Endothelial cell of umbilical vein (primary cell): ENCODE measurements around the gene ANKS1B. TPM values are rescaled to one million over a fixed set of nuclear protein-coding genes. Genes with fewer than 3 reads are reported as not detected.

Source experiments
- BruUV-seq: library from RNA; stranded (reverse); fragments of 400-500 nt; replicated peaks from 2 replicates; lab custom pipeline; 2021; lab: Mats Ljungman, UMichigan
- CTCF ChIA-PET: fragments of 300-600, 350-600 bp; sonication (Branson Sonifier 250); formaldehyde crosslinking; loops from one replicate; lab custom pipeline; 2021; ENCODE audit warnings: antibody characterized with exemption, inconsistent platforms; lab: Charles Lee
- POLR2A ChIA-PET: fragments of 300-600, 350-600 bp; sonication (Branson Sonifier 250); formaldehyde crosslinking; loops from one replicate; lab custom pipeline; 2021; ENCODE audit warnings: antibody characterized with exemption, inconsistent platforms; lab: Charles Lee
- DNase-seq: peaks from one replicate; pipeline ENCODE4 v3.0.0-alpha.2; 2011; ENCODE audit warnings: low read depth, low spot score
- FAIRE-seq: peaks from 2 replicates; lab custom pipeline; 2011; peaks lifted over from hg19 to GRCh38; lab: Jason Lieb, UNC
- H2AFZ ChIP-seq: 2 replicates; pipeline ENCODE4 v1.6.0; 2012; ENCODE audit warnings: low read depth, low read length, control low read depth, inconsistent platforms
- H3K27ac ChIP-seq: 2 replicates; pipeline ENCODE4 v1.5.1; 2011; ENCODE audit warnings: low read depth, mild to moderate bottlenecking, control low read depth, low read length, moderate library complexity; ENCODE audit not compliant: insufficient read depth
- H3K27me3 ChIP-seq, 2 experiments: 2 replicates each; pipeline versions ENCODE4 v1.6.0 to v1.6.1; 2011; ENCODE audit warnings: low read length in 2 of 2, mixed read lengths in 1 of 2; ENCODE audit not compliant: control insufficient read depth in 2 of 2, insufficient read depth in 2 of 2
- H3K36me3 ChIP-seq, 2 experiments: 2 replicates in 1 of 2; 3 replicates in 1 of 2; pipeline ENCODE4 v1.5.1; 2011; ENCODE audit warnings: low read length in 2 of 2, mild to moderate bottlenecking in 1 of 2, moderate library complexity in 1 of 2; ENCODE audit not compliant: control insufficient read depth in 2 of 2, insufficient read depth in 2 of 2; ENCODE audit errors: extremely low read depth in 1 of 2
- H3K4me1 ChIP-seq: 3 replicates; pipeline ENCODE4 v1.5.1; 2011; ENCODE audit warnings: mild to moderate bottlenecking, low read length; ENCODE audit not compliant: control insufficient read depth, insufficient read depth; ENCODE audit errors: extremely low read depth
- H3K4me2 ChIP-seq: 2 replicates; pipeline ENCODE4 v1.6.1; 2011; ENCODE audit warnings: low read length, control low read depth, mixed read lengths; ENCODE audit not compliant: insufficient read depth
- H3K4me3 ChIP-seq, 3 experiments: fragments of 200-600 bp in 1 of 3; sonication (generic), shearing (Covaris generic) in 1 of 3; replicated peaks in 1 of 3; 2 replicates each; pipeline ENCODE4 v1.5.1; 2011 to 2016; ENCODE audit warnings: control low read depth in 3 of 3, low read length in 3 of 3, mild to moderate bottlenecking in 2 of 3, inconsistent platforms in 1 of 3, low read depth in 1 of 3, moderate library complexity in 1 of 3; ENCODE audit not compliant: insufficient read depth in 1 of 3
- H3K79me2 ChIP-seq: 2 replicates; pipeline ENCODE4 v1.6.0; 2012; ENCODE audit warnings: low read length, inconsistent platforms; ENCODE audit not compliant: control insufficient read depth, insufficient read depth
- H3K9ac ChIP-seq: replicated peaks from 2 replicates; pipeline ENCODE3; 2011; ENCODE audit warnings: low read length, control low read depth; ENCODE audit not compliant: insufficient read depth; ENCODE audit errors: extremely low read depth
- H3K9me1 ChIP-seq: replicated peaks from 3 replicates; pipeline ENCODE4 v1.6.0; 2011; ENCODE audit warnings: mild to moderate bottlenecking, low read length; ENCODE audit not compliant: control insufficient read depth, insufficient read depth; ENCODE audit errors: extremely low read depth
- H3K9me3 ChIP-seq: replicated peaks from 2 replicates; pipeline ENCODE4 v1.5.1; 2012; ENCODE audit warnings: low read length, inconsistent platforms; ENCODE audit not compliant: control insufficient read depth, insufficient read depth
- H4K20me1 ChIP-seq: replicated peaks from 2 replicates; pipeline ENCODE3; 2011; ENCODE audit warnings: mild to moderate bottlenecking, low read length; ENCODE audit not compliant: control insufficient read depth, insufficient read depth; ENCODE audit errors: extremely low read depth
- CTCF ChIP-seq, 2 donors: IDR thresholded peaks; 1 replicate in 1 of 2; 2 replicates in 1 of 2; pipeline ENCODE4 v1.5.1; 2011; ENCODE audit warnings: low read length in 2 of 2, mild to moderate bottlenecking in 2 of 2, moderate library complexity in 2 of 2, control low read depth in 1 of 2, inconsistent platforms in 1 of 2, low read depth in 1 of 2; ENCODE audit not compliant: insufficient read depth in 1 of 2; ENCODE audit errors: extremely low read depth in 1 of 2
- EZH2 ChIP-seq: IDR thresholded peaks from 2 replicates; pipeline ENCODE4 v1.6.1; 2012; ENCODE audit warnings: borderline replicate concordance, low read depth, mild to moderate bottlenecking, moderate library complexity, low read length, inconsistent platforms; ENCODE audit not compliant: severe bottlenecking
- FOS ChIP-seq: IDR thresholded peaks from 2 replicates; pipeline ENCODE4 v1.6.1; 2011; ENCODE audit warnings: mild to moderate bottlenecking, low read length, moderate library complexity, borderline replicate concordance; ENCODE audit not compliant: insufficient read depth
- GATA2 ChIP-seq: IDR thresholded peaks from 2 replicates; pipeline ENCODE4 v1.7.0; 2011; ENCODE audit warnings: low read depth, mild to moderate bottlenecking, moderate library complexity, mixed read lengths, low read length; ENCODE audit not compliant: insufficient read length, insufficient read depth
- JUN ChIP-seq: IDR thresholded peaks from 2 replicates; pipeline ENCODE4 v1.6.1; 2011; ENCODE audit warnings: borderline replicate concordance, low read depth; ENCODE audit not compliant: insufficient read length, insufficient read depth
- MAX ChIP-seq: IDR thresholded peaks from 2 replicates; pipeline ENCODE4 v1.6.1; 2011; ENCODE audit not compliant: insufficient read depth, insufficient read length
- MYC ChIP-seq: IDR thresholded peaks from one replicate; pipeline ENCODE4 v1.6.1; 2011; ENCODE audit warnings: mild to moderate bottlenecking, low read depth, low read length
- POLR2A ChIP-seq: IDR thresholded peaks from 2 replicates; pipeline ENCODE4 v1.6.1; 2012; ENCODE audit warnings: low read depth, mild to moderate bottlenecking, control low read depth, low read length
- POLR2AphosphoS5 ChIP-seq: IDR thresholded peaks from 2 replicates; pipeline ENCODE4 v1.6.1; 2012; ENCODE audit warnings: low read depth, mild to moderate bottlenecking, control low read depth, low read length, moderate library complexity; ENCODE audit not compliant: insufficient read depth
- dilution Hi-C: fragments of 300-500 bp; cut with MboI; formaldehyde crosslinking; loops from one replicate; pipeline ENCODE4 v1.15.0; 2019; ENCODE audit warnings: low sequenced_read_pairs; ENCODE audit not compliant: extremely low pct_ligation_motif_present
- intact Hi-C: fragments of 100-400 bp; cut with micrococcal nuclease; formaldehyde crosslinking; loops from one replicate; pipeline ENCODE4 v1.10.0; 2022
- polyA plus RNA-seq, 4 experiments: library from polyadenylated mRNA; depleted of rRNA in 3 of 4; stranded (reverse) in 3 of 4; unstranded in 1 of 4; fragments of >200 nt; gene quantifications; 2 replicates each; pipeline versions ENCODE4 v1.2.1 to v1.2.3, GENCODE V29; 2011 to 2012; ENCODE audit warnings: missing spikeins in 1 of 4
- total RNA-seq: library from RNA; stranded (reverse); gene quantifications from 2 replicates; pipeline ENCODE4 v1.2.3, GENCODE V29; 2021

Gene ANKS1B
- total and polyA plus RNA-seq, 2 donors (not counting 3 experiments of a cell fraction or from before 2014, with no cell fraction given), result 0.15 to 0.38 TPM

DNA sequence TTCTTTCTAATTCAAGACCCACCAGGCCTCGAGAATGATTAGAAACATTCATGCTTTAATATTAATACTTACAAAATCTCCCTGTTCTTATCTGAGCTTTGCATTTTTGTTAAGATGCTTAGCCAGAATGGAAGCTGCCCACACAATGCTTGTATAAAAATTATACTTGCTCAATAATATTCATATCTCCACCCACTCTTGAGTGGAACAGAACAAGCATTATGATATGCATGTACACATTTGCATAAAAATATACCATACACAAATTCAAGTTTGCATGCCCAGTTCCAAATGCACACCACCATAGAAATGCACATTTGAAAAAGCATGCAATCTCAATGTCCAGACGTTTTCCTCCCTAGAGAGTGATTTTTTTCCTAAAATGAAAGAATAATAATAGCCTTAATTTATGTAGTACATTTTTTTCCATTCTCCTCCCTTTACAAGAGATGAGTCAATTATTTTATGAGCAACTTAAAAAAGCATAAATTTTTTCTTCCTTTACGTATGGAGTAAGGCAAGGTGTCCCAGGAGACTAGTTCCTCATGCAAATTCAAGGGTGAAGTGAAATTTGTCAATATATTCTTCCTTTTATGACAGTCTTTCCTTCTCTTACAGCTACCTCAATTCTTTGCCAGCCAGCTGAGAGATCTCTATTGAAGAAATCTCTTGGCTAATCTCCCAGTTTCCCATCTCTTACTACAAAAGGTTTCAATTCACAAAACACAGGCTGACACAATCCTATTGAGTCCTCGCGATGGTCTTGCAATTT lies 650.3 kb downstream of the ANKS1B start:
- no TSS peak for BruUV-seq
- Histone ChIP-seq H3K4me3 (no peak overlapping the region), H3K9ac (no peak overlapping the region), H3K79me2 (no peaks in the 10 kb centered on the region), H3K9me1 (no peaks in the 10 kb centered on the region), H3K4me1 (no peaks in the 10 kb centered on the region), H3K9me3 (peaks cover 4% of the 10 kb centered on the region), H4K20me1 (no peaks in the 10 kb centered on the region), H2AFZ (no peak overlapping the region), H3K27me3 (no peaks in the 10 kb centered on the region), H3K4me2 (no peak overlapping the region), H3K36me3 (no peaks in the 10 kb centered on the region), H3K27ac (no peak overlapping the region)
- TF ChIP-seq GATA2, result no peak
- TF ChIP-seq POLR2AphosphoS5, result no peak
- TF ChIP-seq CTCF (IDR thresholded peaks at IDR 0.05; ENCODE audit: extremely low read depth in 1 of 2, insufficient read depth in 1 of 2, low read depth in 1 of 2, low read length in 2 of 2), result no peak
- TF ChIP-seq JUN, result no peak
- TF ChIP-seq MAX, result no peak
- no peak for TF ChIP-seq MYC
- no peak for TF ChIP-seq EZH2
- TF ChIP-seq FOS, result no peak
- no peak for TF ChIP-seq POLR2A
- intact Hi-C loops, result no loop called here
- ChIA-PET POLR2A (no interaction called here), CTCF (no interaction called here)
- no peak for DNase-seq
- FAIRE-seq, result no peak
- dilution Hi-C loops, result no loop called here
